ENCODE data around the gene UROC1.

DNA sequence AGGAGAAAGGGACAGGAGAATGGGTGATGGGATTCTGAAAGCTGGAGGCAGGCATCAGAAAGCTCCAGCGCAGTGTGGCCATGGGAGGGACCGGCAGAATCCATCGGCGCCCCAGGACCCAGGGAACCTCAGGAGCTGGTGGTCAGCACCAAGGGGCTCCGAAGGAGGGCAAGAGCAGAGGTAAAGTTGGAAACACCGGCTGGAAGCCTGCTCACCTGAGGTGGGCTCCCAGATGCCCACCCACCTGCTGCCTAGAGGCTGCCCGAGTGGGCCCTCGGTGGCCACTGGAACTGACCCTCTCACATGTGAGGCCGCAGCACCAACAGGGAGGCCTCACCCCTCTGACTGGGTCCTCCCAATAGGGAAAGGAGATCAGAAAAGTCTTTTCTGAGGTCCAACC is 31.6 kb downstream of the UROC1 start:
- TF ChIP-seq EZH2 (IDR thresholded peaks at IDR 0.05) (no peak), POLR2AphosphoS5 (IDR thresholded peaks at IDR 0.05; ENCODE audit: borderline replicate concordance, low read depth, low read length) (no peak), FOXP2 (optimal IDR thresholded peaks at IDR 0.05; ENCODE audit: control extremely low read depth, extremely low read length, insufficient read depth) (no peak)

Measured in SK-N-MC (cell line).